ENCODE results near the gene KRTAP3-3. TPM values are rescaled to one million over a fixed set of nuclear protein-coding genes. Genes with fewer than 3 reads are reported as not detected.
"Not testable (repeated sequence)": the region's sequence is repeated elsewhere in the genome, so short reads cannot be mapped to it uniquely, and the experiment has no call there.

The KRTAP3-3 gene
- total and polyA plus RNA-seq, 2 of the 8 experiments (the other 6 are each of a cell fraction or from before 2014, with no cell fraction given) = not detected

DNA sequence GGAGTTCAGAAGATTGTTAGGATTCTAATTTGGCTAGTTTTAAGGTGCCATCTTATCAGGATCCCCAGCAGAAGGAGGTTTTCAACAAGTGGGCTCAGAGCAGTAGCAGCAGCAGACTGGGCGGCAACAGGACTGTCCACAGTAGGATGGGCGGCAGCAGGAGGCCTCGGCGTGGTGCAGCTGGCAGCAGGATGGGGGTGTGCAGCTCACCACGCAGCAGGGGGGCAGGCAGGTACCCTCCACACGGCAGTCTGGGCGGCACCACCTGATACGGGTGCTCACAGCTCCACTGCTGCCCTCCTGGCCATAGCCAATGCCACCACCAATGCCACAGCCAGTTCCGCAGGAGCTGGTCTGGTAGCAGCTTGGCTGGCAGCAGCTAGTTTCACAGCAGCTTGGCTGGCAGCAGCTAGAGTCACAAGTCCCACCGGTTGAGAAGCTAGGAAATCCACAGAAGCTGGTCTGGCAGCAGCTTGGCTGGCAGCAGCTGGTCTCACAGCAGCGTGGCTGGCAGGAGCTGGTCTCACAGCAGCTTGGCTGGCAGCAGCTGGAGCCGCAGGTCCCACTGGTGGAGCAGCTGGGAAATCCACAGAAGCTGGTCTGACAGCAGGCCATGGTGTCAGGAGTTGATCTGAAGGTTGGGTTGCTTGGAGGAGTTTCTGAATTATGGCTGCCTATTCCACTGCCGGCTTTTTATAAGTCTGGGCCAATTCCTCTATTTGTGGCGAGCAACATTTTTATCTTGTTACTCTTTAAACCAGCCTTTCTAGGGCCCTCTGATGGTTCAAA, 47.0 kb upstream of the KRTAP3-3 start, which contains the start of gene KRTAP1-1:
Gene KRTAP1-1 (minus strand): TSS at position 668 of the 789 bp plus-strand sequence. CDS start 53 bp downstream, at position 615.
- H3K56ac ChIP-seq (replicated peaks; ENCODE audit: insufficient read length, low read depth, low read length); H3K9ac ChIP-seq (replicated peaks in 1 of 4; ENCODE audit: extremely low read depth in 1 of 4, low read depth in 3 of 4, low read length in 3 of 4); H3K14ac ChIP-seq (ENCODE audit: insufficient read length); H3K79me2 ChIP-seq (ENCODE audit: control insufficient read depth in 1 of 2, insufficient read depth in 2 of 2, low read length in 2 of 2); POLR2A ChIA-PET (ENCODE audit: partially characterized antibody); H3K9me3 ChIP-seq (ENCODE audit: insufficient read depth in 2 of 2, low read depth in 1 of 2, low read length in 1 of 2); H3K27me3 ChIP-seq (replicated peaks in 1 of 4; ENCODE audit: control insufficient read depth in 3 of 4, extremely low read depth in 1 of 4, insufficient read depth in 3 of 4, low read length in 3 of 4); H3K18ac ChIP-seq (ENCODE audit: extremely low read depth, low read length); H3K4me1 ChIP-seq (replicated peaks in 1 of 4; ENCODE audit: control insufficient read depth in 3 of 4, insufficient read depth in 4 of 4, low read length in 3 of 4); H3K23ac ChIP-seq (ENCODE audit: insufficient read length); H4K8ac ChIP-seq (ENCODE audit: extremely low read depth, insufficient read depth, low read length); H2AFZ ChIP-seq (ENCODE audit: low read length); H3K27ac ChIP-seq (ENCODE audit: low read depth, low read length); H2BK12ac ChIP-seq (ENCODE audit: low read depth, low read length); H2BK15ac ChIP-seq (ENCODE audit: low read length); H4K5ac ChIP-seq (ENCODE audit: insufficient read length, low read depth, low read length); H2AK5ac ChIP-seq (ENCODE audit: low read depth, low read length); H2BK5ac ChIP-seq (ENCODE audit: low read depth, low read length); H4K20me1 ChIP-seq (replicated peaks in 1 of 2; ENCODE audit: control insufficient read depth in 1 of 2, insufficient read depth in 2 of 2, low read length in 2 of 2); H2BK120ac ChIP-seq (replicated peaks; ENCODE audit: low read depth, low read length); H3K4ac ChIP-seq (replicated peaks; ENCODE audit: insufficient read length, low read depth, low read length); H3K36me3 ChIP-seq (ENCODE audit: control insufficient read depth in 2 of 4, insufficient read depth in 4 of 4, low read length in 3 of 4); H3K79me1 ChIP-seq (ENCODE audit: low read depth, low read length); FAIRE-seq; H3K4me2 ChIP-seq (ENCODE audit: insufficient read depth in 1 of 2, low read depth in 2 of 2, low read length in 2 of 2); DNase-seq (ENCODE audit: low read depth in 1 of 2, low spot score in 2 of 2); H4K91ac ChIP-seq (replicated peaks; ENCODE audit: insufficient read length, low read length); H2BK20ac ChIP-seq (ENCODE audit: low read length); H3K4me3 ChIP-seq (ENCODE audit: extremely low read depth in 1 of 4, insufficient read depth in 2 of 4, low read depth in 3 of 4, low read length in 4 of 4); H3K23me2 ChIP-seq (ENCODE audit: low read depth, low read length): not testable (repeated sequence)
- WGBS, 2 experiments (ENCODE audit: extremely low coverage in 1 of 2, insufficient coverage in 1 of 2, insufficient read length in 1 of 2, insufficient replicate concordance in 2 of 2, low coverage in 1 of 2, low lambda C conversion rate in 2 of 2, missing lambda C conversion rate in 1 of 2) = 80% methylated on average over 14 of the region's 14 CpGs; no CpG with 5 or more reads in 1 of the 2 experiments
- CTCF ChIA-PET (ENCODE audit: partially characterized antibody) = interaction anchor here (1.0 kb wide), 1 partner anchor 281 kb away, joined by 3 read pairs; no protein-coding TSS in a partner anchor
